ENCODE measurements around the gene RNF38.

DNA sequence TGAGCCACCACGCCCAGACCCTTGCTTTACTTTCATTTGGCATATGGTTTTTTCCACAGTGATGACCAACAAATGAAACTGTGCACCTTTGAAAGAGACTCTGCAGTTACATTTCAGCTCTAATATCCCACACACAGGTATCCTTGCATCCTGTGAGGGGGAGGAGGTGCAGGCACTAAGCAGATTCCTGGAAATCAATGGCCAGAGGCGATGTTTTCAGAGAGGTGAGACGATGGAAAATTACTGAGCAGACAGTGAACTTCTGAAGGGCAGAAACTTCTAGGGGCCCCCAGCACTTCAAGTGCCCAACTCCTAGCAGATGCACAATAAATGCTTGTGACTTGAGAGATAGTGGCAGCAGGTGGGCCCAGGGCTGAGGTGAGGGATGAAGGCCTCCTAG, 112.0 kb downstream of the RNF38 start:
- TF ChIP-seq, protein P1, sequence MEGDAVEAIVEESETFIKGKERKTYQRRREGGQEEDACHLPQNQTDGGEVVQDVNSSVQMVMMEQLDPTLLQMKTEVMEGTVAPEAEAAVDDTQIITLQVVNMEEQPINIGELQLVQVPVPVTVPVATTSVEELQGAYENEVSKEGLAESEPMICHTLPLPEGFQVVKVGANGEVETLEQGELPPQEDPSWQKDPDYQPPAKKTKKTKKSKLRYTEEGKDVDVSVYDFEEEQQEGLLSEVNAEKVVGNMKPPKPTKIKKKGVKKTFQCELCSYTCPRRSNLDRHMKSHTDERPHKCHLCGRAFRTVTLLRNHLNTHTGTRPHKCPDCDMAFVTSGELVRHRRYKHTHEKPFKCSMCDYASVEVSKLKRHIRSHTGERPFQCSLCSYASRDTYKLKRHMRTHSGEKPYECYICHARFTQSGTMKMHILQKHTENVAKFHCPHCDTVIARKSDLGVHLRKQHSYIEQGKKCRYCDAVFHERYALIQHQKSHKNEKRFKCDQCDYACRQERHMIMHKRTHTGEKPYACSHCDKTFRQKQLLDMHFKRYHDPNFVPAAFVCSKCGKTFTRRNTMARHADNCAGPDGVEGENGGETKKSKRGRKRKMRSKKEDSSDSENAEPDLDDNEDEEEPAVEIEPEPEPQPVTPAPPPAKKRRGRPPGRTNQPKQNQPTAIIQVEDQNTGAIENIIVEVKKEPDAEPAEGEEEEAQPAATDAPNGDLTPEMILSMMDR (IDR thresholded peaks at IDR 0.05) = no peak
- TF ChIP-seq POLR2A (IDR thresholded peaks at IDR 0.05) = no peak

Measured in lower leg skin (tissue), 3 donors.